RWPE2 (cell line): ENCODE data around the gene C1orf21.

Experiments
- ATAC-seq: fragments of 200-7000 bp; cut with Tn5 transposase; 3 replicates; pipeline ENCODE4 v1.9.1; 2021; ENCODE audit warnings: low read depth
- DNase-seq: peaks from one replicate; pipeline ENCODE4 v3.0.0-alpha.2; 2020; ENCODE audit warnings: low spot score
- H3K27ac ChIP-seq: fragments of 450-650 bp; 2 replicates; pipeline ENCODE4 v1.5.1; 2017; ENCODE audit warnings: mild to moderate bottlenecking; ENCODE audit not compliant: poor library complexity, severe bottlenecking
- H3K27me3 ChIP-seq: fragments of 250-450 bp; sonication (Bioruptor Pico); 2 replicates; pipeline ENCODE4 v1.5.1; 2021; ENCODE audit warnings: mild to moderate bottlenecking, moderate library complexity; ENCODE audit not compliant: insufficient read depth, poor library complexity, severe bottlenecking
- H3K36me3 ChIP-seq: fragments of 250-450 bp; sonication (Bioruptor Pico); 2 replicates; pipeline ENCODE4 v1.5.1; 2020; ENCODE audit warnings: low read depth, mild to moderate bottlenecking, moderate library complexity
- H3K4me1 ChIP-seq: fragments of 250-450 bp; sonication (Bioruptor Pico); 2 replicates; pipeline ENCODE4 v1.5.1; 2021; ENCODE audit warnings: mild to moderate bottlenecking, moderate library complexity; ENCODE audit not compliant: insufficient read depth, poor library complexity, severe bottlenecking
- H3K4me3 ChIP-seq: fragments of 250-450 bp; sonication (Bioruptor Pico); 2 replicates; pipeline ENCODE4 v1.5.1; 2021; ENCODE audit warnings: mild to moderate bottlenecking, moderate library complexity; ENCODE audit not compliant: severe bottlenecking
- H3K9me3 ChIP-seq: fragments of 250-450 bp; sonication (Bioruptor Pico); 2 replicates; pipeline ENCODE4 v1.5.1; 2021; ENCODE audit warnings: mild to moderate bottlenecking, moderate library complexity; ENCODE audit not compliant: severe bottlenecking
- TF ChIP-seq, protein P1 (sequence below): fragments of 450-650 bp; IDR thresholded peaks from one replicate; pipeline ENCODE4 v1.5.1; 2017; ENCODE audit warnings: mild to moderate bottlenecking, moderate library complexity; ENCODE audit not compliant: poor library complexity, severe bottlenecking

Gene C1orf21

DNA sequence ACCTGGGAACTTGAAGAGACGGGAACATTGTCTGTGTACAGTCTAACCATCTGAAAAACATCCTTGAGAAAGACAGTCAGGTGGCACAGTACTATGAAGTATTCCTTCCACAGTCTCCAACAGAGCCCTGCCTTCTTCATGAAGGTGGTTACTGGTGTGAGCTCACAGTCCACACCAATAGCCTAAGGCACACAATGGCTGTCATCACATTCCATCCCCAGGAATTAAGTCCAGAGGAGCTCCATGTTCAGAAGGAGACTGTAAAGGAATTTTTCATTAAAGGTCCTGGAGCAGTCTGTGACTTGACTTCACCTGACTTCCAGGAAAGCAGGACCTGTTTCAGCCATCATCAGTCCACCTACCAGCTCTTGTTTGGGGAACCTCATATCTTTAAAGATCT, 180.2 kb downstream of the C1orf21 start:
- Histone ChIP-seq H3K27ac (no peak overlapping the region), H3K27me3 (no peaks in the 10 kb centered on the region), H3K4me1 (no peaks in the 10 kb centered on the region), H3K36me3 (no peaks in the 10 kb centered on the region; the same call in 1 of the 2 replicates), H3K4me3 (no peak overlapping the region), H3K9me3 (no peaks in the 10 kb centered on the region)
- TF ChIP-seq, protein P1, sequence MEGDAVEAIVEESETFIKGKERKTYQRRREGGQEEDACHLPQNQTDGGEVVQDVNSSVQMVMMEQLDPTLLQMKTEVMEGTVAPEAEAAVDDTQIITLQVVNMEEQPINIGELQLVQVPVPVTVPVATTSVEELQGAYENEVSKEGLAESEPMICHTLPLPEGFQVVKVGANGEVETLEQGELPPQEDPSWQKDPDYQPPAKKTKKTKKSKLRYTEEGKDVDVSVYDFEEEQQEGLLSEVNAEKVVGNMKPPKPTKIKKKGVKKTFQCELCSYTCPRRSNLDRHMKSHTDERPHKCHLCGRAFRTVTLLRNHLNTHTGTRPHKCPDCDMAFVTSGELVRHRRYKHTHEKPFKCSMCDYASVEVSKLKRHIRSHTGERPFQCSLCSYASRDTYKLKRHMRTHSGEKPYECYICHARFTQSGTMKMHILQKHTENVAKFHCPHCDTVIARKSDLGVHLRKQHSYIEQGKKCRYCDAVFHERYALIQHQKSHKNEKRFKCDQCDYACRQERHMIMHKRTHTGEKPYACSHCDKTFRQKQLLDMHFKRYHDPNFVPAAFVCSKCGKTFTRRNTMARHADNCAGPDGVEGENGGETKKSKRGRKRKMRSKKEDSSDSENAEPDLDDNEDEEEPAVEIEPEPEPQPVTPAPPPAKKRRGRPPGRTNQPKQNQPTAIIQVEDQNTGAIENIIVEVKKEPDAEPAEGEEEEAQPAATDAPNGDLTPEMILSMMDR, result no peak
- DNase-seq (no peak), ATAC-seq (peak; percentile 33; the same call in 1 of the 3 replicates)

DNA sequence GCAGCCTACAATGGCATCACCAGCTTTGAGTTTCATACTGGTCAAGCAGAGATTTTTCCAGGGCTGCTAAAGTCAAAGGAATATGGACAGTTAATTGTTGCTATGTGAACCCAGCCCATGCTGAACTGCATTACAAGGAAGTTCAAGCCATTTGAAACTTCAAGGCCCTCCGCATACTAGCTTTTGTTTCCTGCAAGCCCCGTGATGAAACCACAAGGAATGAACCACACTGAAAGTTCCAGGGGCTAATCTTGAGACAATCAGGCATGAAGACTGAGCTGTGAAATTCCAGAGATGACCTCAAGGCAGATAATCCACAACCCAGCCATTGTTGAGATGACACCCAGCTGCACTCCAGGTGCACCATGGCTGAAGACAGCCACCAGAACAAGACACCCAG, 180.8 kb downstream of the C1orf21 start:
- H3K27me3 ChIP-seq, result no peaks in the 10 kb centered on the region
- H3K4me1 ChIP-seq, result no peaks in the 10 kb centered on the region
- TF ChIP-seq, protein P1, result no peak
- no peaks in the 10 kb centered on the region for H3K9me3 ChIP-seq
- no peaks in the 10 kb centered on the region; the same call in 1 of the 2 replicates for H3K36me3 ChIP-seq
- no peak for DNase-seq
- ATAC-seq, result no peak
- no peak overlapping the region for H3K27ac ChIP-seq
- H3K4me3 ChIP-seq, result no peak overlapping the region

DNA sequence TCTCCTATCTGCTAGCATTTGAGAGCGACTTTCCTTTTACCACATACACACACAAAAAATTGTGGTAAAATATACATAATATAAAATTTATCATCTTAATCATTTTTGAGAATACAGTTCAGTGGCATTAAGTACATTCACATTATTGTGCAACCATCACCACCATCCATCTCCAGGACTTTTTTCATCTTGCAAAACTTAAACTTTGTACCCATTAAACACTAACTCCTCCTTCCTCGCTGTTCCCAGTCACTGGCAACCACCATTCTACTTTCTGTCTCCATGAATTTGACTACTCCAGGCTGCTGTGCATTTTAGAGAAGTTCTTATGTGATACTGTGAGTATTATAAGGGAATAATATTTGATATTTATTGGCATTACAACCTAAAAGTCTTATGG, 181.3 kb downstream of the C1orf21 start:
- H3K9me3 ChIP-seq, result no peaks in the 10 kb centered on the region
- H3K36me3 ChIP-seq, result no peaks in the 10 kb centered on the region; the same call in 1 of the 2 replicates
- no peak for DNase-seq
- no peaks in the 10 kb centered on the region for H3K27me3 ChIP-seq
- no peak overlapping the region for H3K4me3 ChIP-seq
- H3K27ac ChIP-seq, result no peak overlapping the region
- TF ChIP-seq, protein P1, result no peak
- no peak for ATAC-seq
- H3K4me1 ChIP-seq, result no peaks in the 10 kb centered on the region

DNA sequence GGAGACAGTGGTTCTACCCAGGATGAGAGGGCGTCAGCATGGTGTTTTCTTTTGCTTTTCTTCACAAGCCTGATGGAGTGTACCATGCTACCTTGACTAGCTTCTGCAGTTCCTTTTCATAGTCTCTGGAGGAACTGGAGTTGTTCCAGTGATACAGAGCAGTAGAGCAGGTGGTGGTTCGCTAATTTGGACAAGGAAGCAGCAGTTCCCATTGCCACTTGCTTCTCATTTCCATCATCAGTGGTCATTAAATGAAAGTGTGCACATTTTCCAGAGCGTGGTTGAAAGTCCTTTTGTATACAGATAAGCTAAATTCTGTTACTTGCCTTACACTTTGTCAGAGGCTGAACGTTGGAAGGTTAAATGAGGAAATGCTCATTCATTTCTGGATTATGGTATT, 182.3 kb downstream of the C1orf21 start:
- Histone ChIP-seq H3K9me3 (no peaks in the 10 kb centered on the region), H3K27ac (no peak overlapping the region), H3K27me3 (no peaks in the 10 kb centered on the region), H3K4me3 (no peak overlapping the region), H3K36me3 (no peaks in the 10 kb centered on the region), H3K4me1 (no peaks in the 10 kb centered on the region)
- no peak for ATAC-seq
- no peak for DNase-seq
- TF ChIP-seq, protein P1, result no peak

DNA sequence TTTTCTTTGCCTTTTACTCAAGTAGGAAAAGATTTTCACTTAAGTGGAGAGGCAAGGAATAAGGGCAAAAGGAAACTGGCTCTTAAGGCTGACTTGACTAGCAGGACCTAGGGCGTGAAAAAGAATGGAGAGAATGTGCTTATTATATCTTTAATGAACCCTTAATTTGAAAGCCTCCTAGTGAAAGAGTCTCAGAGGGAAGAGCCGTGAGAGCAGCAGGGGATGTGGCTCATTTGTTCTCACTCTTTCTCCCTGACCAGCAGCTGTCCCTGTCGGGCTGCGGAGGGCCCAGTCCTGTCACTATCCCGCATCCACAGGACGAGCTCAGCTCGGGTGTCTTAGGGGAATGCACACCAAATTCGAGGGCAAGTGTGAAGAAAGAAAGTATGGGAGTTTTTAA, 187.8 kb downstream of the C1orf21 start:
- Histone ChIP-seq H3K9me3 (no peaks in the 10 kb centered on the region), H3K27me3 (no peaks in the 10 kb centered on the region), H3K36me3 (no peaks in the 10 kb centered on the region), H3K4me3 (no peak overlapping the region), H3K27ac (no peak overlapping the region), H3K4me1 (no peaks in the 10 kb centered on the region)
- DNase-seq (no peak), ATAC-seq (no peak)
- TF ChIP-seq, protein P1, result no peak
